ENCODE results near the gene ZNF831.

DNA sequence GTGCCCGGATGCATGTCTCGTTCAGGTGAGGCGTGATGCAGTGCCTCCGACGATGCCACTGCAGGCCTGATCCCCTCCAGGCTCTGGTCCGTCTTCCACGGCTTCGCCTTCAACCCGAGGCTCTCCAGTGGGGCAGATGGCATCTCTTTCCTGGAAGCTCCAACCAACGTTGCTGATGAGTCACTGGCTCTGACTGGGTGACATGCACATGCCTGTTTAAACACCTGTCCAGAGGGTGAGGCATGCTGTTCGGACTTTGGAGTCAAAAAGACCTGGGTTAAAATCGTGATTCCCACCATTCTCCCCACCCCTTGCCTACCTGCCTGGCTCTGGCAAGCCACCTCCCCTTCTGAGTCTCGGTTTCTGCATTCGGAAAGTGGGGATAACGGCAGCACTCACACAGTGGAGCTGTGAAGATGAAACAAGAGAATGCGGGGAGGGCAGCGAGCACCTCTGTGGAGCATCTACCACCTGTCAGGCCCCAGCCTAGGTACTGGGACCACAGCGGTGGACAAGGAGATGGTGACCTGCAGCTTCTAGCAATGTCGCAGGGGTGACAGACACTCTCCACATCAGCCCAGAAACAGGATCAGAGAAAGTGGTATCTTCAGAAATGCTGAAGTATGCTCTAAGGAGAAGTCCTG, 128.2 kb downstream of the ZNF831 start:
- TF ChIP-seq, protein P1, sequence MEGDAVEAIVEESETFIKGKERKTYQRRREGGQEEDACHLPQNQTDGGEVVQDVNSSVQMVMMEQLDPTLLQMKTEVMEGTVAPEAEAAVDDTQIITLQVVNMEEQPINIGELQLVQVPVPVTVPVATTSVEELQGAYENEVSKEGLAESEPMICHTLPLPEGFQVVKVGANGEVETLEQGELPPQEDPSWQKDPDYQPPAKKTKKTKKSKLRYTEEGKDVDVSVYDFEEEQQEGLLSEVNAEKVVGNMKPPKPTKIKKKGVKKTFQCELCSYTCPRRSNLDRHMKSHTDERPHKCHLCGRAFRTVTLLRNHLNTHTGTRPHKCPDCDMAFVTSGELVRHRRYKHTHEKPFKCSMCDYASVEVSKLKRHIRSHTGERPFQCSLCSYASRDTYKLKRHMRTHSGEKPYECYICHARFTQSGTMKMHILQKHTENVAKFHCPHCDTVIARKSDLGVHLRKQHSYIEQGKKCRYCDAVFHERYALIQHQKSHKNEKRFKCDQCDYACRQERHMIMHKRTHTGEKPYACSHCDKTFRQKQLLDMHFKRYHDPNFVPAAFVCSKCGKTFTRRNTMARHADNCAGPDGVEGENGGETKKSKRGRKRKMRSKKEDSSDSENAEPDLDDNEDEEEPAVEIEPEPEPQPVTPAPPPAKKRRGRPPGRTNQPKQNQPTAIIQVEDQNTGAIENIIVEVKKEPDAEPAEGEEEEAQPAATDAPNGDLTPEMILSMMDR (IDR thresholded peaks at IDR 0.05 in 4 of 5, conservative IDR thresholded peaks at IDR 0.05 in 1 of 5) = no peak
- TF ChIP-seq POLR2A (IDR thresholded peaks at IDR 0.05) = no peak
